Activated CD8-positive, alpha-beta memory T cell treated with anti-CD3 and anti-CD28 coated beads for 4 hours (primary cell): Measurements from ENCODE around the gene ALPK1.

Source experiments
- DNase-seq, 2 donors: peaks; one replicate each; pipeline ENCODE4 v3.0.0-alpha.2; 2020; ENCODE audit warnings: low read depth in 2 of 2

The ALPK1 gene

GRCh38 chr4:112328734-112329130 lies 31.6 kb downstream of the ALPK1 start:
- no peak for DNase-seq

- DNase-seq: no peak
Observed at GRCh38 chr4:112329672-112330375, 32.7 kb downstream of the ALPK1 start.

DNA sequence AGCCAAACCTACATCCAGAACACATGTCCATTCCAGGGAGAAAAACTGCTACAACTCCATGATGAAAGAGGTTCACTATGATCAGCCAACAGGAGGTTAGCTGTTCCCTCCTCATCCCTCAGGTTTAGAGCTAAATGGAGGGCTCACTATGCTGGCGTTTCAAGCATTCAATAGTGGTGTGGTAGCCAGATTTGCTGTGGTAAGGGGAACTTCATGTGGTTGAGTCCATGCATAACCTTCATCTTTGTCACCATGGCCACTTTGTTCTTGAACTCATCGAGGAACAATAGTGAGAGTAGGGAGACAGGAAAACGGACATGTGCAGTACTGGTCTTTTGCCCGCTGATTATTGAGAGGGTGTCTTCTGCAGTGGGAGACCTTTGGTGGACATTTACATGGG lies 33.8 kb downstream of the ALPK1 start:
- no peak for DNase-seq

- no peak for DNase-seq
Observed at GRCh38 chr4:112332398-112332797, 35.2 kb downstream of the ALPK1 start.

DNA sequence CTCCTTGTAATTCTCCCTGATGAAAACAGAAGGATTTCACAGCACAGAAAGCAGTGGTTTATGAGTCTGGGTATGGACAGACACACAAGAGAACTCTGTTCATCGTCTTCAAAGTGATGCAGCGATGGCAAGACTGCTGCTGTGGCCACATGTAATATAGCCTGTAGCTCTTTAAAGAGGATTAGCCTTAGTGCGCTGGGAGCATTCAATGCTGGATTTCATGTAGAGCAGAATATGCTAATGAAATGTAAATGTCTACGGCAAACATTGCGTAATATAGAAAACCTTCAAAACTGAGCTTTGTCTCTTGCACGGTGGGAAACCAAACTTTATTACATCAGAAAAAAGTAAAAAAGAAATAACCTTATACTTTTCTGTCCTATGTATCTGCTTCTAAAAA lies 42.9 kb downstream of the ALPK1 start:
- DNase-seq: no peak

- DNase-seq: no peak
Observed at GRCh38 chr4:112341033-112341432, 43.9 kb downstream of the ALPK1 start.

GRCh38 chr4:112343330-112344080 lies 46.3 kb downstream of the ALPK1 start:
- no peak for DNase-seq

DNA sequence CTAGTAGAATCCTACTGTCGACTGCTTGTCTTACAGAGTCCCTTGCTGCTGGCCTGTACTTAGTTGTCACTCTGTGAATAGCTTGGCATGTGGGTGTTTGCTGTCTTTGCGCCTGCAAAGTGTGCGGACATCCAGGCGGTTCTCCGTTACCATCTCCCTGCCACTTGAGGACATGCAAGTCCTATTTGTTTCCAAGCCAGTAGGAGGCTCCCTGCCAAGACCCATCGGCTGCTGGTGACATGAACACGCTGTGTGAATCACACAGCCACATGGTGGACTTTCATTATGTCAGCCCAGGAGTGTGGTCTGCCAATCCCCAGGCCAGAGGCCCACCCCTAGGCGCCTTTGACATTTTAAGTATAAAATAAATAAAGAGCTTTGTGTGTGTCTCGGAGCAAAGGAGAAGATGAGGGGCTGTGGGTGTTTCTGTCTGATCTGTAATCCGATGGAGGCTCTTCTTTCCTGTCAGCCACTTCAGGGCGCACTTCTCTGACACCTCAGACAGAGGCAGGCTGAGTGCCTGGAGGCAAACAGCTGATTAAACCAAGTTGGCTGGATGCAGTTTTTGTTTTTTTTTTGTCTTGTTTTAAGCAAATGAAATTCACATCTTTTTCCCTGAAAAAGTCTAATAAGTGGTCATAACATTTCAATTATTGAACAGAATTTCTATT lies 51.5 kb downstream of the ALPK1 start:
- no peak for DNase-seq

DNA sequence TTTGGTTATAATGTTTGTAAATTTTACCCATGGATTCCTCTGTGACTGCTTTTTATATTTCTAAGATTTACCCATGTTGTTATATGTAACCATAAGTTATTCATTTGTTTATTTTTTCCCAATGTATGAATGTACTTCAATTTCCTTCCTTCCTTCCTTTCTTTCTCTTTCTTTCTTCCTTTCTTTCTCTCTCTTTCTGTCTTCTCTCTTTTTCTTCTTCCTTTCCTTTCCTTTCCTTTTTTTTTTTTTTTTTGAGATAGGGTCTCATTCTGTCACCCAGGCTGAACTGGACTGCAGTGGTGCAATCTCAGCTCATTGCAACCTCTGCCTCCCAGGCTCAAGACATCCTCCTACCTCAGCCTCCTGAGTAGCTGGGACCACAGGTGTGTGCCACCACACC lies 55.6 kb downstream of the ALPK1 start:
- DNase-seq: no peak

DNA sequence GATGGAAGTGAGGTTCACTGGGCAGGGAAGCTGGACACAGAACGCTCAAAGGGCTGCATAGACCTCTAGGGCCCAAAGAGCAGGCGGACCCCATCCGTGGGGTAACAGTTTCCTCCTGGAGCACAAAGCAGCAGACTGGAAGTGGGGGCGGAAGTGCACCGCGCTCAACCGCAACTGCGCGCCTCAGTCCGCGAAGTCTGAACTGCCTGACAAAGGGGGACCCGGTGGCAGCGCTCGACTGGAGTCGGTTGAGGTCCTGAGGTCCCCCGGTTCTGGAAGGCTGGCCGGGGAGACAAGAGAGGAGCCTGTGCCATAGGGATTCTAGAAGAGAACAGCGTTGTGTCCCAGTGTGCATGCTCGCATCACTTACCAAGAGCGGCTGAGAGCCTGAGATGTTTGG lies 58.5 kb downstream of the ALPK1 start:
- DNase-seq: no peak

DNA sequence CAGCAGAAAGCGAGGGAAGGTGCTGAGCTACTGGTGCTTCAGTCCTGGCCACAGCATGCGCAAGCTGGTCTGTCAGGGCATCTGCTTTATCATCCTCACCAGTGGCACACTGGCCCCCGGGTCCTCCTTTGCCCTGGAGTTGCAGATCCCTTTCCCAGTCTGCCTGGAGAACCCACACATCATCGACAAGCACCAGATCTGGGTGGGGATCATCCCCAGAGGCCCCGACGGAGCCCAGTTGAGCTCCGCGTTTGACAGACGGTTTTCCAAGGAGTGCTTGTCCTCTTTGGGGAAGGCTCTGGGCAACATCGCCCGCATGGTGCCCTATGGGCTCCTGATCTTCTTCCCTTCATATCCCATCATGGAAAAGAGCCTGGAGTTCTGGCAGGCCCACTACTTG lies 60.3 kb downstream of the ALPK1 start:
- DNase-seq: no peak

- no peak for DNase-seq
Observed at GRCh38 chr4:112357897-112358296, 60.7 kb downstream of the ALPK1 start.

DNA sequence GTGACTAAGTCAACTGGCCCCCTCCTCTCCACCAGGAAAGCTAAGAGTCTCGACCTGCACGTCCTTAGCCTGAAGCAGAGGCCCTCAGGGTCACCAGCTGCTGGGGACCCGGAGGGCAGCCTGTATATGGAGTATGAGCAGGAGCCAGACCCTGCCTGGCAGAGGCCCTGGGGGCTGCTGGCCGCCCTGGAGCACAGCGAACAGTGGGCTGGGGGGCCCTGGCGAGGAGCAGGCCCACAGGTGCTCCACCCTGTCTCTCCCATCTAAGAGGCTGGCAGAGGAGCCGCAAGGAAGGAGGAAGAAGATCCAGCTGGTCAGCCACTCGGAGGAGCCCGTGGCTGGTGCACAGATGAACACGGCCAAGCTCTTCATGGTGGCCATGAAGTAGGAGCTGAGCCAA lies 61.2 kb downstream of the ALPK1 start:
- no peak for DNase-seq

DNA sequence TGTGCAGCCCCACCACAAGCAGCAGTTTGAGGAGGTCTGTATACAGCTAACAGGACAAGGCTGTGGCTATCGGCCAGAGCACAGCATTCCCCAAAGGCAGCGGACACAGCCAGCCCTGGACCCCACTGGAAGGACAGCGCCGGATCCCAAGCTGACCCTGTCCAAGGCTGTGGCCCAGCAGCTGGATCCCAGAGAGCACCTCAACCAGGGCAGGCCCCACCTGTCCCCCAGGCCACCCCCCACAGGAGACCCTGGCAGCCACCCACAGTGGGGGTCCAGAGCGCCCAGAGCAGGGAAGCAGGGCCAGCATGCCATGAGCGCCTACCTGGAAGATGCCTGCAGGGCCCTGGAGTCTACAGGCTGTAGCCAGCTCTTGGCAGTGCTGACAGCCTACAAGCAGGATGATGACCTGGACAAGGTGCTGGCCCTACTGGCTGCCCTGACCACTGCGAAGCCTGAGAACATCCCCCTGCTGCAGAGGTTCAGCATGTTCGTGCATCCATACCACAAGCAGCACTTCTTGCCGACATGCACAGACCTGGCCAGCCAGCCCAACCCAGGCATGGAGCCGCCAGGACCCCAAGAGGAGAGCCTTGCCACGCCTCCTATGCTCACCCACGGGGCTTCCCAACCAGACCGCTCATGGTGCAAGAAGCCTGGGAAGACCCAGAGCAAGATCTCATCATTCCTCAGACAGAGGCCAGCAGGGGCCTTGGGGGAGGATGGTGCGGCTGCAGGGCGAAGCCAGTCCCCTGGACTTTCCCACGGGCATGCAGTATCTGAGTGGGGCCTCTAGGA lies 62.0 kb downstream of the ALPK1 start:
- no peak for DNase-seq

- no peak for DNase-seq
Observed at GRCh38 chr4:112361181-112361791, 64.1 kb downstream of the ALPK1 start.

DNA sequence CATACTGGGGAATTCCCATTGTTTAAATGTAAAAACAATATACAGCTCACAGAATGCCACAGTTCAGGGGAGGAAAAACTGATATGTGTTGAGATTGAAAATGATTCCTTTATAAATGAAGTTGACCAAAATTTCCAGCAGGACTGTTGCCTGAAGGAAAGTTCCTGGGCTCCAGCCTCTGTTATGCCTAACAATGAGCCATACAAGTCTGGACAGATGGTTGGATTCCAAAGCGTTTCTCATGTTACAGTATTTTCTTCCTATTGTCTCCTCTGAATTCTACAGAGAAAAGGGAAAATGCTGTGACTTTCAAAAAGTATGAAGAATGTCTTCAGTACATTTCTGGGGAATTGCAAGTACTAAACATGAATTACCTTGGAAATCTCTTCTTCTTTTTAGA lies 73.3 kb downstream of the ALPK1 start:
- DNase-seq: no peak

DNA sequence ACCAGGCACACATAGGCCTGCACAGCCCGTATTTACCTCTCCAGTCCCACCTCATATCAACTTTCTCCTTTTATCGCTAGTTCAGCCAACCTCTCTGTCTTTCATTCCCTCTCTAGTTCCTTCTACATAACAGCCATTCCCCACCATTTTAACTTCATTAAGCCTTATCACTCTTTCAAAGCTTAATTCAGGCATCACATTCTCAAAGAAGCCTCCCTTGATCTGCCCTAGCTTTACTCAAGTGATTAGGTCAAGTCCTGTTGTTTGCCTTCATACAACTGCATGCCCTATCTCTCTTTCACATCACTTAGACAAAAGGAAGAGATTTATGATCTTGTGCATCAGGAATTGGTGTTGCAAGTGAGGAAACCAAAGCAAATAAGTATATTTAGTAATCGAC lies 74.2 kb downstream of the ALPK1 start:
- DNase-seq: no peak

DNA sequence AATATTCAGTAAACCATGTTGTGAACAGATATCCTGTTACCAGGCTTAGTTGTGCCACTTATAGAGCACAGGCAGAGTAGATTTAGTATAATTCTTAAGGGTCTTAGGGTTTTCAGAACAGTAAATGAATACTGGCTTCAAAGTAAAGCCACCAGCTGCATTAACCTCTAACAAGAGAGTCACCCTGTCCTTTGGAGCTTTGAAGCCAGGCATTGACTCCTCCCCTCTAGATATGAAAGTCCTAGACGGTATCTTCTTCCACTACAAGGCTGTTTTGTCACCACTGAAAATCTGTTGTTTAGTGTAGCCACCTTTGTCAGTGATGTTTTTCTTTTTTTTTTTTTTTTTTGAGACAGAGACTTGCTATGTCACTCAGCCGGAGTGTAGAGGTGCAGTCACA lies 77.7 kb downstream of the ALPK1 start:
- no peak for DNase-seq

GRCh38 chr4:112377171-112377570 lies 80.0 kb downstream of the ALPK1 start:
- DNase-seq: no peak

- no peak for DNase-seq
Observed at GRCh38 chr4:112377594-112378242, 80.5 kb downstream of the ALPK1 start.

- no peak for DNase-seq
Observed at GRCh38 chr4:112378243-112378620, 81.1 kb downstream of the ALPK1 start.
